ENCODE data around the gene PKMYT1.

PKMYT1 gene

GRCh38 chr16:2973605-2974318, 6.5 kb downstream of the PKMYT1 start:
- DNase-seq (ENCODE audit: low spot score): no peak

DNA sequence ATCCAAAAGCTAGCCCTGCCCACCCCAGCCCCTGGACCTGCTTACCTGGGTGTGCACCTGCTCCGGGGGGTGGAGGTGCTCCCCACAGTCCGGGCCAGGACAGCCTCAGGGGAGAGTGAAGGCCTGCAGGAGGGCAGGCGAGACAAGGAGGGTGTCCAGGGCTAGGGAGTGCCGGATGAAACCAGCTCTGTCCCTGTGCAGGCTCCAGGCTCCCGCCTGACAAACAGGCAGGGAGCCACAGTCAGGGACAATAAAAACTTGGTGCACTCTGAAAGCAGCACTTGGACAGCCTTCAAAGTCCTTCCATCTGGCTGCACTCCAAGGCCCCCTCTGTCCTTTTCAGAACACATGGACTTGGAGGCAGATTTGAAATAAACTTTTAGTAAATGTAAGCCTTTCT, 7.2 kb downstream of the PKMYT1 start:
- no peak for DNase-seq (ENCODE audit: low spot score)

- DNase-seq (ENCODE audit: low spot score): no peak
Measured at GRCh38 chr16:2971985-2972784, 8.1 kb downstream of the PKMYT1 start.

- no peak for DNase-seq (ENCODE audit: low spot score)
Measured at GRCh38 chr16:2971134-2971984, 8.9 kb downstream of the PKMYT1 start.

DNA sequence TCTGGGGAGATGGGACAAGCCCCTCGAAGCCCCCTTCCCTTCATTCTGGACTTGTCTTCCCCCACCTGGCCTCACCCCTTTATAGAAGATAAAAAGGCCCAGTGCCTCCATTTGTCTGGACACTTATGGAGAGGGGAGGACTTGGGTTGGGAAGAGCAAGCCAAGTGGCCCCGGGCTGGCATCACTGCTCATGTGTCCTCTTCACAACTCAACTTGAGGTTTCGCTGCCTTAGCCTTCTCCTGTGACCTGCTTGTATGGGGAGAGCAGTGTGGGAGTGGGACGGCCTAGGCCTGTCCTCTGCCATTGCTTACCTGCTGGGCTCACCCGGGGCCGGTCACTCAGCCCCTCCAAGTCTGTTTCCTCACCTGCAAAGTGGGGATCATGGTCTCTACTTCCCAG, 9.7 kb downstream of the PKMYT1 start:
- no peak for DNase-seq (ENCODE audit: low spot score)

GRCh38 chr16:2969545-2970521, 10.4 kb downstream of the PKMYT1 start:
- peak; percentile 91 for DNase-seq (ENCODE audit: low spot score)

GRCh38 chr16:2968738-2969544, 11.3 kb downstream of the PKMYT1 start, which contains the start of gene PAQR4:
Gene PAQR4, plus strand, starts transcription at chr16:2969348. Its CDS starts 327 bp downstream, at chr16:2969675.
- peak; percentile 90 for DNase-seq (ENCODE audit: low spot score)

- DNase-seq (ENCODE audit: low spot score): no peak
Measured at GRCh38 chr16:2968368-2968737, 11.9 kb downstream of the PKMYT1 start.

DNA sequence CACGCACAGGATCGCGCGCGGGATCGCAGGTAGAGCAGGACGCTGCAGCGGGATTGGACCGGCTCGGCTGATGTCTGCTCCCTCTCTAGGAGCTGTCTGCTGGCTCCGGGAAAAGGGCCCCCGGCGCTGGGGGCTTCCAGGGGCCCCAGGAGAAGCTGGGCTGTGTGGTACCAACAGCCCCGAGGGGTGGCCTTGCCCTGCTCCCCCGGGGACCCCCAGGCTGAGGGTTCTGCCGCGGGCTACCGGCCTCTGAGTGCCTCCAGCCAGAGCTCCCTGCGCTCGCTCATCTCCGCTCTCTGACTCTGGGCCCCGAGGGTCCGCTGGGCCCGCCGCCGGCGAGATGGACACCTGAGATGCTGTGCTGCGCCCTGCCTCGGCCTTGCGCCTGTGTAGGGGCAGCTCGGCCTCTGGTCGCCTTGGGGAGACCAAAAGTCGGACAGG, 12.5 kb downstream of the PKMYT1 start:
- DNase-seq (ENCODE audit: low spot score): no peak

DNA sequence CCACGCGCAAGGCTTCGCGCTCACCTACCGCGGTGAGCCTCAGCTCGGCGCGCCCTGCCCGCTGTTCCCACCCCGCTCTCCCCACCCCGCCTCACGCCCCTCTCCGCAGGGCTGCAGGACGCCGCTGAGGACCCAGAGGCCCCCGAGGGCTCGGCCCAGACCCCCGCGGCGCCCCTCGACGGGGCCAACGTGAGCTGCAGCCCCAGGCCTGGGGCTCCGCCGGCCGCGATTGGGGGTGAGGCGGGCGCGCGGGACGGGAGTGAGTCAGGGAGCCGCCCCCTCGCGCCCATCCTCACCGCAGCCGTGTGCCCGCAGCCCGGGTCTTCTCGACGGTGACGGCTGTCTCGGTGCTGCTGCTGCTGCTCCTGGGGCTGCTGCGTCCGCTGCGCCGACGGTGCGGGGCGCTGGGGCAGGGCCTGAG, 13.0 kb downstream of the PKMYT1 start:
- no peak for DNase-seq (ENCODE audit: low spot score)

DNA sequence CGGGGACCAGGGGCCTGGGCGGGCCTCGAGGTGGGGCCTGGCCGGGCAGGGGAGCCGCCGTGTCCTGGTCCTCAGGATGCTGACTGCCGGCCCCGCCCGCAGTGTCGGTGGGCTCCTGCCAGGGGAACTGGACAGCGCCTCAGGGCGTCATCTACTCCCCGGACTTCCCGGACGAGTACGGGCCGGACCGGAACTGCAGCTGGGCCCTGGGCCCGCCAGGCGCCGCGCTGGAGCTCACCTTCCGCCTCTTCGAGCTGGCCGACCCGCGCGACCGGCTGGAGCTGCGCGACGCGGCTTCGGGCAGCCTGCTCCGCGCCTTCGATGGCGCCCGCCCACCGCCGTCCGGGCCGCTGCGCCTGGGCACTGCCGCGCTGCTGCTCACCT, 13.4 kb downstream of the PKMYT1 start:
- no peak for DNase-seq (ENCODE audit: low spot score)

DNA sequence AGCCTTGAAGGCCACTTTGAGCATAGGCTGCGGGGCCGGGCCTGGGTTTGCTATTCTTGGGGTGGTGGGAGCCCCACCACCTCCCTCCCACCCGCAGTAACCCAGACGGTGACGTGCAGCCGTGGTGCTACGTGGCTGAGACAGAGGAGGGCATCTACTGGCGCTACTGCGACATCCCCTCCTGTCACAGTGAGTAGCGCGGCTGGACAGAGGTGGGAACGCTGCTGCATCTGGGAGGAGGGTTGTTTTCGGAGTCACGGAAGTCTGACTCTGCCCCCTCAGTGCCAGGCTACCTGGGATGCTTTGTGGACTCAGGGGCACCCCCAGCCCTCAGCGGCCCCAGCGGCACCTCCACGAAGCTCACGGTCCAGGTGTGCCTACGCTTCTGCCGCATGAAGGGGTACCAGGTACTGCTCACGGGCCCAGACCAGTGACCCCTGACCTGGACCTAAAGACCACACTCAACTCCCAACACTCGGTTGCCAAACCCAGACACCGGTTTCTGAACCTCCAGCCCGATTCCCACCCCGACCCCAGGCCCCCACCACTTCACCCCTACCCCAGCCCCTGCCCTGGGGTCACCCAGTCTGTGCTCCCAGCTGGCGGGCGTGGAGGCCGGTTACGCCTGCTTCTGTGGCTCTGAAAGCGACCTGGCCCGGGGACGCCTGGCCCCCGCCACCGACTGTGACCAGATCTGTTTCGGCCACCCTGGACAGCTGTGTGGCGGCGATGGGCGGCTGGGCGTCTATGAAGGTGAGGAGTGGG, 14.0 kb downstream of the PKMYT1 start:
- DNase-seq (ENCODE audit: low spot score): no peak

DNA sequence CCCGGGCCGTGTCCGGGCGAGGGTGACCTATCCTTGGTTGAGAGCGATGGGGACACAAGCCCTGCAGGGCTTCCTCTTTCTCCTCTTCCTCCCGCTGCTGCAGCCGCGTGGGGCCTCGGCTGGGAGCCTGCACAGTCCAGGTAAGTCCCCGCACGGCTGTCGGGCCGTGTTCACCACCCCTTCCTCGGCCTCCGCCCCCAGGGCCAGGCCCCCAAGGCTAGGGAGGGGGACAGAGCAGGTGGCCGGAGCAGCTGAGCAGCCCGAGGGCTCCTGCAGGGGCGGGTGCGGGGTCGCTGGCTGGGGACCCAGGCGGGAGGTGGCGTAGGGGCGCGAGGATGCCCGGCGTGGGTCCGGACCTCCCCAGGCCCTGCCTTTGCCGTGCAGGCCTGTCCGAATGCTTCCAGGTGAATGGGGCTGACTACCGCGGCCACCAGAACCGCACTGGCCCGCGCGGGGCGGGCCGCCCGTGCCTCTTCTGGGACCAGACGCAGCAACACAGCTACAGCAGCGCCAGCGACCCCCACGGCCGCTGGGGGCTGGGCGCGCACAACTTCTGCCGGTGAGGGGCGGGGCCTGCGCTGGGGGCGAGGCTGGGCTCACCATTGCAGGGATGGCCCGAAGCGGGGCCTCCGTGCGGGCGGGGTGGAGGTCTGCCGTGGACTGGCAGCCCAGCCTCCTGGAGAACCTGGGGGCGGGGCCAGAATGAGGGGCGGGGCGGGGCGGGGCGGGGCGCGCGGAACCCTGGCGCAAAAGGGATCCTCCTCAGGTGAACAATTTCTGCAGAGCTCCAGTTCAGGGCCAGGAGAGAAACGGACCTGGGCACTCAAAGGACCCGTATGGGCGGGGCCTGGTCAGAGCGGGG, 15.5 kb downstream of the PKMYT1 start:
- peak; percentile 93 for DNase-seq (ENCODE audit: low spot score)

DNA sequence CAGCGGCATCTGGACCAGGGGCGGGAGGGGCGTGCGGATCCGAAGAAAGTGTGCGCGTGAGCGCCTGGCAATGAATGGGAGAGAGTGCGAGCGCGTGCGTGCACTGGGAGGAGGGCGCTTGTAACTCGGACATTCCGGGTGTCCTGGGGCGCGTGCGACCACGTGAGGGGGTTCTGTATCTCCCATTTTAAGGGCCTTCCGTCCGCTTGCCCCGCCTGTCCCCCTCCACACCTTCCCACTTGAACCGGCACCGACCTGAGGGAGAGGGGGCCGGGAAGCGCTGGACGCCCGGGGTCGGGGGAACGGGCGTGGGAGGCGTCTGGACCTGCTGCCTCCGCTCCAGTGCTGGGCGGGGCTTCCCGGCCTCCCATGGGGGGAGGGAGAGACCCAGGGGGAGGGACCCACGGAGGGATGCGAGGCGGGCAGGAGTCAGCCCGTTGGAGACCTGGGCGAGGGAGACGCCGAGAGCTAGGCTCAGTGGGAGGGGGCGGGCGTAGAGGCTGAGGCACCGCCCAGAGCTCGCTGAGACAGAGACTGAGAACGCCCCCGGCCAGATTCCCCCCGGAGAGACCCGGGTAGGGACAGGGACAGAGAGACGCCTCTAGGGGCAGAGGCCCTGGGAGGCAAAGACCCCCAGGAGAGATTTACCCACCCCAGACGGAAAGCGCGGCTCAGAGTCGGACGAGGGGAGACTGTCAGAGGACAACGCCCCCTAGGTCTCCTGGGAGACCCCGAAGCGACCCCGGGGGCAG, 16.3 kb downstream of the PKMYT1 start, which contains the start of gene KREMEN2:
Gene KREMEN2, plus strand, starts transcription at position 553 of the 752 bp plus-strand sequence. CDS start 246 bp downstream, outside the sequence.
- peak; percentile 53 for DNase-seq (ENCODE audit: low spot score)

DNA sequence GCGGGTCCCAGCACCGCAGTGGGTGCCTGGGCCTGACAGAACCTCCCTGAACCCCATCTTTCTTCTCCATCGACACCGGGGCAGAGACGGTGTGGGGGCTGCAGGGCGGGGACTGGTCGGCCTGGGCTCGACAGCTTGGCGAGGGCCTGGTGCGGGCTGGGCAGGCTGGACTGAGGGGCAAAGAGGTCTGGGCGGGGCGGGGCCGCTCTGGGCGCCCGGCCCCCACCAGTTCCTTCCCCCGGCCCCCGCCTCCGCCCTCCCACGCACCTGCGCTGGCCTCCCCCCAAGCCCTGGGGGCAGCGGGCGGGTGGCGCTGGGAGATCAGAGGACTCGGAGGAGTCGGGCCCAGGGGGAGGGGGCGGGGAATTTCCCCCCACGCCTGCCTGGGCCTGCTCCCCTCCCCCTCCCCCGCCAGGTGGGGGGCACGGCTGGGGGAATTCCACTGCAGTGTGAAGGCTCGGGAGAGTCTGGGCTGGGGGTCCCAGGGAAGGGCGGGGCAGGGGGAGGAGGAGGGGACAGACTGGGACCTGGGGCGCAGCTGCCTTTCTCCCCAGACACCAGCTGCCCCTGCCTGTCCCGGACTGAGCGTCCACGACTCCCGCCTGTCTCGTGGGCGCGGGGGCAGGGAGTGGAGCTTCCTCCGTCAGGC, 17.0 kb downstream of the PKMYT1 start:
- no peak for DNase-seq (ENCODE audit: low spot score)

- no peak for DNase-seq (ENCODE audit: low spot score)
Measured at GRCh38 chr16:2962334-2963073, 17.7 kb downstream of the PKMYT1 start.
